Left ventricle myocardium inferior (tissue), 1 donor: ENCODE data around the gene CDH4. TPM values are rescaled to one million over a fixed set of nuclear protein-coding genes. Genes with fewer than 3 reads are reported as not detected.

Experiments used
- DNase-seq: peaks from one replicate; pipeline ENCODE4 v3.0.0-alpha.2; 2020
- H3K27ac ChIP-seq: fragments of 200-600 bp; replicated peaks from 2 replicates; pipeline ENCODE4 v1.8.0; 2021
- H3K27me3 ChIP-seq: fragments of 200-600 bp; 2 replicates; pipeline ENCODE4 v1.8.0; 2021; ENCODE audit warnings: low read depth
- H3K36me3 ChIP-seq: fragments of 200-600 bp; 2 replicates; pipeline ENCODE4 v1.8.0; 2021
- H3K4me1 ChIP-seq: fragments of 200-600 bp; 2 replicates; pipeline ENCODE4 v1.8.0; 2021
- H3K4me3 ChIP-seq: fragments of 200-600 bp; 2 replicates; pipeline ENCODE4 v1.8.0; 2021; ENCODE audit warnings: mild to moderate bottlenecking, moderate library complexity
- H3K9me3 ChIP-seq: fragments of 200-600 bp; replicated peaks from 2 replicates; pipeline ENCODE4 v1.8.0; 2021
- intact Hi-C: fragments of 100-400 bp; cut with micrococcal nuclease; formaldehyde crosslinking; loops from one replicate; pipeline ENCODE4 v1.11.0; 2022
- total RNA-seq: library from RNA; stranded (reverse); fragmentation: NEBNext Ultra II Directional; extraction: Animal tissue kit (Norgen Biotek cat#: 25700); gene quantifications from one replicate; pipeline ENCODE4 v1.2.1, GENCODE V29; 2021
- TF ChIP-seq, protein P1 (sequence below): fragments of 200-600 bp; IDR thresholded peaks from 2 replicates; pipeline ENCODE4 v1.8.0; 2021; ENCODE audit warnings: antibody characterized with exemption, mild to moderate bottlenecking, borderline replicate concordance
- donor health status: DM: no; HTN: yes; CAD: no; lungs with severe emphysema.

CDH4 gene
- total RNA-seq, 1 donor from 2014 or later: 0.05 TPM

DNA sequence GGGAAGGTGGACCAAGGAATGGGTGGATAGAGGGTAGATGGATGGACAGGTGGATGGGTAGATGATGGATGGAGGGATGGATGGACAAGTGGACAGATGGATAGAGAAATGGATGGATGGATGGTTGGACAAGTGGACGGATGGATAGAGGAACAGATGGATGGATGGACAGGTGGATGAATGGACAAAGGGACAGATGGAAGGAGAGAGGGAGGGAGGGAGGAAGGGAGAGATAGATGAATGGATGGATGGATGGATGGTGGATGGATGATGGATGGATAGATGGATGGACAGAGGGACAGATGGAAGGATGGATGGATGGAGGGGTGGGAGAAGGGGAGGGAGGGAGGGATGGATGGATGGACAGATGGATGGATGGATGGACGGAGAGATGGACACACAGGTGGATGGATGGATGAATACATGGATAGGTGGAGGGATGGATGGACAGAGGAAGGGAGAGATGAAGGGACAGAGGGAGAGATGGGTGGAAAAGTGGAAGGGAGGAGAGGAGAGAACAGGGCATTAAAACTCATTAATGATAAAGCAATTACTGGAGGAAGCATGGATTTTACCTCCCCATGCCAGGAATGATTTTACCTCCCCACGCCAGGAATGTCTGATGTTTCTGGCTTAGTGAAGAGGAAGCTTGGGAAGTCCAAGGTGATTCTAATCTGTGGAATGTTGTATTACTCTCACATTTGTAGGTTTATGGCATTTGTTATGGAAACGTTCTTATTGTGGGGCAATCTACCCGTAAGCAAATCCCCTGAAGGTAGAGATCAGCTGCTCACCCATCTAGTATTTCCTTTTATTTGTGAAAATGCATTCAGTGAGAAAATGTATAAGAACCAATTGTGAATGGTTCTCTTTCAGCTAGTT is 430.3 kb downstream of the CDH4 start:
- Histone ChIP-seq H3K27ac (no peak overlapping the region), H3K4me3 (no peak overlapping the region), H3K27me3 (peaks cover 78% of the 10 kb centered on the region), H3K9me3 (no peaks in the 10 kb centered on the region), H3K4me1 (no peaks in the 10 kb centered on the region), H3K36me3 (no peaks in the 10 kb centered on the region)
- DNase-seq: no peak
- TF ChIP-seq, protein P1, sequence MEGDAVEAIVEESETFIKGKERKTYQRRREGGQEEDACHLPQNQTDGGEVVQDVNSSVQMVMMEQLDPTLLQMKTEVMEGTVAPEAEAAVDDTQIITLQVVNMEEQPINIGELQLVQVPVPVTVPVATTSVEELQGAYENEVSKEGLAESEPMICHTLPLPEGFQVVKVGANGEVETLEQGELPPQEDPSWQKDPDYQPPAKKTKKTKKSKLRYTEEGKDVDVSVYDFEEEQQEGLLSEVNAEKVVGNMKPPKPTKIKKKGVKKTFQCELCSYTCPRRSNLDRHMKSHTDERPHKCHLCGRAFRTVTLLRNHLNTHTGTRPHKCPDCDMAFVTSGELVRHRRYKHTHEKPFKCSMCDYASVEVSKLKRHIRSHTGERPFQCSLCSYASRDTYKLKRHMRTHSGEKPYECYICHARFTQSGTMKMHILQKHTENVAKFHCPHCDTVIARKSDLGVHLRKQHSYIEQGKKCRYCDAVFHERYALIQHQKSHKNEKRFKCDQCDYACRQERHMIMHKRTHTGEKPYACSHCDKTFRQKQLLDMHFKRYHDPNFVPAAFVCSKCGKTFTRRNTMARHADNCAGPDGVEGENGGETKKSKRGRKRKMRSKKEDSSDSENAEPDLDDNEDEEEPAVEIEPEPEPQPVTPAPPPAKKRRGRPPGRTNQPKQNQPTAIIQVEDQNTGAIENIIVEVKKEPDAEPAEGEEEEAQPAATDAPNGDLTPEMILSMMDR: no peak
- intact Hi-C loops: no loop called here

DNA sequence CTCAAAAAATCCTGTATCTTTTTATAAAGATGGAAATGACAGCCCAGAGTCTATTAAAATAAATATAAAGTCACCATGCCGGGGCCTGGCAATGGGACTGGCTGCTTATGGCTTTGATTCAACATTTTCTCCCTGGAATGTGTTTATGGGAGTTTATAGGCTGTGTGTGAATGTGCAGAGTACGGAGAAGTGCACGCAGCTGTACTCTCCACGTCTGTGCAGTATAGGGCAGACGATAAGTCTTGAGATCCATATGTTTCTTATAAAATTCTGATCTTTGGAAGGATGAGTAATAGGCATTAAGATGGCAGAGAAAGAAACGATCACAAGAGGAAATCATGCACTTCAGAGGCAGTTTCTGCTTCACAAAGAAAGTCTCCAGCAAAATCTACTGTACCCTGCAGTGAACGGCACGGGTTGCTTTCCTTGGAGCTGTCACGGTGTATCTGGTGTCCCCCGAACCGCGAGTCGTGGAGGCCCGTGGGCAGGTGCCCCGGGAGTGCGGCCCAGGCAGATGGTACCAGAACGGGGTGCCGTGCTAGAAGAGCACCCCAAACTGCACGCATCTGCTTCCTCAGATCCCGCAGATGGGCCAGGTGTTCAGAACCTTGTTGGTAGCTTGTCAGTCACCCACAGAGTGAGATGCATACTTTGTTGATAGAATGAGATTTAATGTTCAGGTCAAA is 431.1 kb downstream of the CDH4 start:
- intact Hi-C loops: no loop called here
- H3K4me3 ChIP-seq: no peak overlapping the region
- no peaks in the 10 kb centered on the region for H3K36me3 ChIP-seq
- H3K27me3 ChIP-seq: peaks cover 82% of the 10 kb centered on the region
- no peak for DNase-seq
- no peaks in the 10 kb centered on the region for H3K9me3 ChIP-seq
- no peaks in the 10 kb centered on the region for H3K4me1 ChIP-seq
- H3K27ac ChIP-seq: no peak overlapping the region
- TF ChIP-seq, protein P1: no peak

DNA sequence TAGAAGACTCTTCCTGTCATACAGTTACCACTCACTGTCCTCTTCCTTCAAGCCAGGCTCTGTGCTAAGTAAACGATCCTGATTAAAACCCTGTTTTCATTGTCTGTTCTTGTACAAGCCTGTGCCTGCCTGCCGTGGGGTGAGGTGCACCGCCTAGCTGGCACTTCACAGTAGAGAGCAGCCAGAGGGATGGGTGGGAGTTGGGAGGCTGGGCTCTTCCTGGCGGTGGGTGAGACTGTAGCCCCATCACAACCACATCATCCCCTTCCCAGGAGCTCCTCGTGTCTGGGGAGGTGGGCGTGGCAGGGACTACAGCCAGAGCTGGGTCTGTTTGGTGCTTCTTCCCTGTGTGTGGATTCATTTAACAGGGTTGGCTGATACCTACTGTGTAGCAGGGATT is 431.7 kb downstream of the CDH4 start:
- no peaks in the 10 kb centered on the region for H3K4me1 ChIP-seq
- intact Hi-C loops: no loop called here

DNA sequence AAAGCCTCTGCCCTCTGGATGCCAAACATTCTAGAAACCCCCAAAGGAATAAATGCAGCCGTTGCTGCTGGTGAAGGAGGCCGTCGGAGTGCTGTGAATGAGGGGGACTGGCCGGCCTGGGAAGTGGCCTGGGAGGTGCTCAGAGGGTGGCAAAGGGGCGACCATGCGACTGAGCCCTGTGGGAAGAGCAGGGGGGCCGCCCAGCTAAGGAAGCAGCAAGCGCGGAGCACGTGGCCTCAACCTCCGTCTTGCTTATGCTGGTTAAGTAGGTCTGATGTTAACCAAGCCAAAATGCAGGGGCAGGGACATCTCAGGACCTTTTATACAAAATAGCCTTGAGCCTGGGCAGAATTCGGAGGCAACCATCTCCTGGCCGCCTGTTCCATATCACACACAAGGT is 432.1 kb downstream of the CDH4 start:
- H3K36me3 ChIP-seq: no peaks in the 10 kb centered on the region
- no peak overlapping the region for H3K4me3 ChIP-seq
- H3K27me3 ChIP-seq: peaks cover 84% of the 10 kb centered on the region
- no peak overlapping the region for H3K27ac ChIP-seq
- H3K4me1 ChIP-seq: no peaks in the 10 kb centered on the region
- intact Hi-C loops: no loop called here
- H3K9me3 ChIP-seq: no peaks in the 10 kb centered on the region
- no peak for DNase-seq
- TF ChIP-seq, protein P1: no peak

More for the DNA sequence above, 431.7 kb downstream of the CDH4 start:
- peaks cover 83% of the 10 kb centered on the region for H3K27me3 ChIP-seq
- no peaks in the 10 kb centered on the region for H3K9me3 ChIP-seq
- TF ChIP-seq, protein P1: no peak
- DNase-seq: no peak
- no peaks in the 10 kb centered on the region for H3K36me3 ChIP-seq
- H3K27ac ChIP-seq: no peak overlapping the region
- no peak overlapping the region for H3K4me3 ChIP-seq

DNA sequence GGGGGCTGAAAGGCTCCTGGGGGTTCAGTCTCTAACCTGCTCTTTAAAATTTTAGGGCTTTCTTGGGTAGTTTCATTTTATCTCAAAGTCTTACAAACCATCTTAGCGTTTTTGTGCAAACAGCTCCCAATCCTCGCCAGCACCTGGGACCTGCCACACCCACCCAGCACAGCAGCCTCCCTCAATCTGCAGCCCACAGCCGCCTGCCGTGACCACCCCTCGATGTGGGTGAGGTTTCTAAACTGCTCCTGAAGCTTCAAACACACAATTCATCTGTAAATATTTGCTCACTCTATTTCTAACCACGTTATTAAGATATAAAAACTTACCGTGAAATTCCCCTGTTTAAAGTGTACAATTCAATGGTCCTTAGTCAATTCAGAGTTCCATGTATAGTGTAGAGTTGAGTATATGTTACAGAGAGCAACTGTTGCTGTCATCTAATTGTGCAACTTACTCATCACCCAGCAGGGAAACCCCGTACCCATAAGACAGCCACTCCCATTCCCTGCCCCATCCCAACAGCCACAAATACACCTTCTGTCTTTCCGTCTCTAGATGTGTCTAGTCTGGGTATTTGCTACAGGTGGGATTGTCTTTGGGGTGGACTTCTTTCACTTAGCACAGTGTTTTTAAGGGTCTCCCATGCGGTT is 432.6 kb downstream of the CDH4 start:
- TF ChIP-seq, protein P1: no peak
- H3K36me3 ChIP-seq: no peaks in the 10 kb centered on the region
- no peaks in the 10 kb centered on the region for H3K4me1 ChIP-seq
- peaks cover 78% of the 10 kb centered on the region for H3K27me3 ChIP-seq
- H3K27ac ChIP-seq: no peak overlapping the region
- no peaks in the 10 kb centered on the region for H3K9me3 ChIP-seq
- no peak for DNase-seq
- H3K4me3 ChIP-seq: no peak overlapping the region
- intact Hi-C loops: no loop called here
